Measurements from ENCODE around the gene PREX1. TPM values are rescaled to one million over a fixed set of nuclear protein-coding genes. Genes with fewer than 3 reads are reported as not detected.
"Not testable (repeated sequence)": the region's sequence is repeated elsewhere in the genome, so short reads cannot be mapped to it uniquely, and the experiment has no call there.

The PREX1 gene
- total and polyA plus RNA-seq, 2 donors (not counting 1 experiment from before 2014, with no cell fraction given) = 1.0 to 3.1 TPM

- no peaks in the 10 kb centered on the region for H3K79me2 ChIP-seq (ENCODE audit: control insufficient read depth, insufficient read depth, low read length)
- DNase-seq (ENCODE audit: low read depth in 2 of 2) = peak in 1 of 2 donors; percentile 25
- no peak overlapping the region for H3K9ac ChIP-seq (ENCODE audit: insufficient read depth, low read length)
- no peak overlapping the region for H2AFZ ChIP-seq (ENCODE audit: low read length)
- no peaks in the 10 kb centered on the region for H3K9me3 ChIP-seq (ENCODE audit: control insufficient read depth, insufficient read depth, low read depth, low read length)
- H3K27me3 ChIP-seq (ENCODE audit: control insufficient read depth, insufficient read depth, low read length) = no peaks in the 10 kb centered on the region
- H3K27ac ChIP-seq (ENCODE audit: insufficient read depth, low read length) = no peak overlapping the region
- no peak overlapping the region for H3K4me3 ChIP-seq (replicated peaks in 1 of 4; ENCODE audit: control extremely low read depth in 1 of 4, insufficient read depth in 1 of 4, low read depth in 3 of 4, low read length in 4 of 4)
- peaks cover 4% of the 10 kb centered on the region for H3K4me1 ChIP-seq (ENCODE audit: control insufficient read depth, extremely low read depth, insufficient read depth, low read length)
- H4K20me1 ChIP-seq (ENCODE audit: control insufficient read depth, extremely low read depth, insufficient read depth, low read length) = no peaks in the 10 kb centered on the region
- TF ChIP-seq EZH2 (IDR thresholded peaks at IDR 0.05; ENCODE audit: low read length, missing control alignments) (no peak), CTCF (conservative IDR thresholded peaks at IDR 0.05 in 1 of 2, IDR thresholded peaks at IDR 0.05 in 1 of 2; ENCODE audit: low read depth in 1 of 2, low read length in 2 of 2) (no peak)
- no peak overlapping the region for H3K4me2 ChIP-seq (ENCODE audit: extremely low read depth, insufficient read depth, low read length)
- no peaks in the 10 kb centered on the region for H3K36me3 ChIP-seq (ENCODE audit: control insufficient read depth, insufficient read depth, low read length)
Observed at GRCh38 chr20:48846516-48847492, 19.0 kb upstream of the PREX1 start.

GRCh38 chr20:48845721-48846306 lies 18.0 kb upstream of the PREX1 start:
- Histone ChIP-seq H3K4me2 (ENCODE audit: extremely low read depth, insufficient read depth, low read length) (no peak overlapping the region), H4K20me1 (ENCODE audit: control insufficient read depth, extremely low read depth, insufficient read depth, low read length) (no peaks in the 10 kb centered on the region), H3K79me2 (ENCODE audit: control insufficient read depth, insufficient read depth, low read length) (no peaks in the 10 kb centered on the region), H3K4me3 (replicated peaks in 1 of 4; ENCODE audit: control extremely low read depth in 1 of 4, insufficient read depth in 1 of 4, low read depth in 3 of 4, low read length in 4 of 4) (no peak overlapping the region), H3K36me3 (ENCODE audit: control insufficient read depth, insufficient read depth, low read length) (no peaks in the 10 kb centered on the region), H3K9ac (ENCODE audit: insufficient read depth, low read length) (no peak overlapping the region), H3K27me3 (ENCODE audit: control insufficient read depth, insufficient read depth, low read length) (no peaks in the 10 kb centered on the region), H3K27ac (ENCODE audit: insufficient read depth, low read length) (no peak overlapping the region), H2AFZ (ENCODE audit: low read length) (no peak overlapping the region), H3K4me1 (ENCODE audit: control insufficient read depth, extremely low read depth, insufficient read depth, low read length) (peaks cover 6% of the 10 kb centered on the region), H3K9me3 (ENCODE audit: control insufficient read depth, insufficient read depth, low read depth, low read length) (no peaks in the 10 kb centered on the region)
- peak in 1 of 2 donors; percentile 69 for DNase-seq (ENCODE audit: low read depth in 2 of 2)
- TF ChIP-seq EZH2 (IDR thresholded peaks at IDR 0.05; ENCODE audit: low read length, missing control alignments) = no peak
- TF ChIP-seq CTCF (conservative IDR thresholded peaks at IDR 0.05 in 1 of 2, IDR thresholded peaks at IDR 0.05 in 1 of 2; ENCODE audit: low read depth in 1 of 2, low read length in 2 of 2) = no peak

GRCh38 chr20:48844996-48845395 lies 17.2 kb upstream of the PREX1 start:
- Histone ChIP-seq H3K79me2 (ENCODE audit: control insufficient read depth, insufficient read depth, low read length) (no peaks in the 10 kb centered on the region), H4K20me1 (ENCODE audit: control insufficient read depth, extremely low read depth, insufficient read depth, low read length) (no peaks in the 10 kb centered on the region), H3K36me3 (ENCODE audit: control insufficient read depth, insufficient read depth, low read length) (no peaks in the 10 kb centered on the region), H3K4me3 (replicated peaks in 1 of 4; ENCODE audit: control extremely low read depth in 1 of 4, insufficient read depth in 1 of 4, low read depth in 3 of 4, low read length in 4 of 4) (no peak overlapping the region), H3K27me3 (ENCODE audit: control insufficient read depth, insufficient read depth, low read length) (no peaks in the 10 kb centered on the region), H3K9ac (ENCODE audit: insufficient read depth, low read length) (no peak overlapping the region), H3K4me1 (ENCODE audit: control insufficient read depth, extremely low read depth, insufficient read depth, low read length) (peaks cover 6% of the 10 kb centered on the region), H3K4me2 (ENCODE audit: extremely low read depth, insufficient read depth, low read length) (no peak overlapping the region), H2AFZ (ENCODE audit: low read length) (no peak overlapping the region), H3K27ac (ENCODE audit: insufficient read depth, low read length) (no peak overlapping the region), H3K9me3 (ENCODE audit: control insufficient read depth, insufficient read depth, low read depth, low read length) (no peaks in the 10 kb centered on the region)
- DNase-seq (ENCODE audit: low read depth in 2 of 2) = peak in 1 of 2 donors; percentile 15
- TF ChIP-seq EZH2 (IDR thresholded peaks at IDR 0.05; ENCODE audit: low read length, missing control alignments) = no peak
- no peak for TF ChIP-seq CTCF (conservative IDR thresholded peaks at IDR 0.05 in 1 of 2, IDR thresholded peaks at IDR 0.05 in 1 of 2; ENCODE audit: low read depth in 1 of 2, low read length in 2 of 2)

- not testable (repeated sequence) for H3K4me1 ChIP-seq (ENCODE audit: control insufficient read depth, extremely low read depth, insufficient read depth, low read length)
Observed at GRCh38 chr20:48843896-48844295, 16.1 kb upstream of the PREX1 start.

More at GRCh38 chr20:48843896-48844295, 16.1 kb upstream of the PREX1 start:
- H3K9me3 ChIP-seq (ENCODE audit: control insufficient read depth, insufficient read depth, low read depth, low read length); H3K79me2 ChIP-seq (ENCODE audit: control insufficient read depth, insufficient read depth, low read length); H3K9ac ChIP-seq (ENCODE audit: insufficient read depth, low read length); H2AFZ ChIP-seq (ENCODE audit: low read length); H3K36me3 ChIP-seq (ENCODE audit: control insufficient read depth, insufficient read depth, low read length); DNase-seq (ENCODE audit: low read depth in 2 of 2); H3K4me3 ChIP-seq (replicated peaks in 1 of 4; ENCODE audit: control extremely low read depth in 1 of 4, insufficient read depth in 1 of 4, low read depth in 3 of 4, low read length in 4 of 4); H4K20me1 ChIP-seq (ENCODE audit: control insufficient read depth, extremely low read depth, insufficient read depth, low read length); H3K27ac ChIP-seq (ENCODE audit: insufficient read depth, low read length); H3K4me2 ChIP-seq (ENCODE audit: extremely low read depth, insufficient read depth, low read length); H3K27me3 ChIP-seq (ENCODE audit: control insufficient read depth, insufficient read depth, low read length): not testable (repeated sequence)

Data from fibroblast of lung (primary cell).